Measurements from ENCODE around the gene PGS1.
A peak's percentile ranks its signal among the peaks of the same experiment; 100 is the strongest.

PGS1 gene

DNA sequence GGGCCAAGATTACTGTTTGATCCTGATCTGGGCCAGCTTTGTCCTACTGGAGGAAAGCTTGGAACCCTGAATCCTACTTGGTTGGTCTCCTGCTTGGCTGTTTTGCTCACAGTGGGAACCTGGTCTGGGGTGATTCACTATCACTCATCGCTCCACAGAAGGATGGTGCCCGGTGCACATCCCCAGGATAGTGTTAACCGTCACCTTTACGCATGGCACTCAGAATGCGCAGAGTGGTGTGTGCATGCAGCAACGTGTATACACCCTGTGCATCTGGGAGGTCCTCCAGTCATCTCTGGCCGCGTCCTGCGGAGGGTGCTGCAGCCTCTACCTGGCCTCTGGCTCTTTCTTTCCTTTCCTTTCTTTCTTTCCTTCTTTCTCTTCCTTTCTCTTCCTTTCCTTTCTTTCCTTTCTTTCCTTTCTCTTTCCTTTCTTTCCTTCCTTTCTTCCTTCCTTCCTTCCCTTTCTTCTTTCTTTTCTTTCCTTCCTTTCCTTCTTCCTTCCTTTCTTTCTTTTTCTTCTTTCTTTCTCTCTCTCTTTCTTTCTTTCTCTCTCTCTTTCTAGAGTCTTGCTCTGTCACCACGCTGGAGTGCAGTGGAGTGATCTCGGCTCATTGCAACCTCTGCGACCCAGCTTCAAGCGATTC lies 31.7 kb upstream of the PGS1 start:
- DNase-seq = peak; percentile 22

- no peak for DNase-seq
These were observed 31.0 kb upstream of the PGS1 start for GRCh38 chr17:78347453-78347852.

DNA sequence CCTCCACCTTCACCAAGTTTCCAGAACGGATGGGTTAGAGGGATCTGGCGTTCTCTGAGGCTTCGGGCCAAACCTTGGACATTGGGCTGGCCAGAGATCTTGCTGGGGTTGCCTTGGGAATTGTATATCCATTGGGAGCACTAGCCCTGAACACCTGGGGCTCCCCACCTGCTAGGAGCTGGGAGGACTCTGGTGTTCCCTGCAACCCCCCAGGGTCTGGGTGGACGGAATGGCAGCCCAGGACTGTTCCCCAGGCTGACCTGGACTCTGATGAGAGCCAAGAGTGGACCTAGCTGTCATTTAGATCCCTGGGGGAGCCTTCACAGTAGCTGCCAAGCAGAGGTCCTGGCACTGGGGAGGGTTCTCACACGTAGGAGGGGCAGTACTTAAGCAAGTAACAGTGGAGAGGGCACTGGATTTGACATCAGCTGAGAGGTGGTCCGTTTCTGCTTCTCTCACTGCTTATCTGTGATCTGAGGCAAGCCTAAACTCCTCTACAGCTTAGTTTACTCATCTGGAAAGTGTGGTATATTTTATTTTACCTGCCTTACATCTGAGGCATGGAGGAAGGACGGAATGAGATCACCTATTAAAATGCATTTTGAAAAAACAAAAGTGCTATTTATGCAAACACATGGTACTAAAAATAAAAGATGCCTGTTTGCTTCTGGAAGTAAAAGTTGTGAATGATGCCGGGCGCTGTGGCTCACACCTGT lies 30.2 kb upstream of the PGS1 start:
- DNase-seq = no peak

DNA sequence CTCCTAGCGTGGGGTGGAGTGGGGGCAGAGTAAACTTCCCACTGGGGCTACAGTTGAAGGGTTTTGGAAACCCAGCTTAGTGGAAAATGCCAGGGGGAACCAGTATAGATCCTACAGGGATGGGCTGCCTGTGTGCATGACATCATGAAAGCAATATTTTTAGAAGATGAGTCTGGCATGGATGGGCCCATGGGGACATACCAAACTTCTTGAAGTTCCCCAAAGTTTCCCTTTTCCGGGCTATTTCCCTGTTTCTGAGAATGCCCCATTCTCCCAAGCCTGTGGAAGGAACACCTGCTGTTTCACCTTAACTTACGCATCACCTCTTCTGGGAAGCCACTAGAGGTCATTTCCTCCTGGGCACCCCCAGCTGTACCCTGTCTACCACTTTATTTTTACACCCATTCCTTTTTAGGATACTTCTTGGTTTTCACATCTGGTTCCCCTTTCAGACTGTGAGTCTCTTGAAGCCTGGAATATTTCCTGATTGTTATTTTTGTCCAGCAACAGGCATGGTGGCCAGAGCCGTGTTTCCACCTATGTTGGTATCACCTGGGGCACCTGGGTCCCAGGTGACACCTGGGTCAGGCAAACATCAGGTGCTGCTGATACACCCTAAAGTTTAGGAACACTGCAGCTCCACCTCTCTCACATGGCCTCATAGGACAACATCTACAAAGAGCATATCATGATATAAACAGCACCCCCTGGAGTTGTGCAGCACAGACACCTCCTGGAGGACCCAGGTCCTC lies 28.4 kb upstream of the PGS1 start:
- no peak for DNase-seq

DNA sequence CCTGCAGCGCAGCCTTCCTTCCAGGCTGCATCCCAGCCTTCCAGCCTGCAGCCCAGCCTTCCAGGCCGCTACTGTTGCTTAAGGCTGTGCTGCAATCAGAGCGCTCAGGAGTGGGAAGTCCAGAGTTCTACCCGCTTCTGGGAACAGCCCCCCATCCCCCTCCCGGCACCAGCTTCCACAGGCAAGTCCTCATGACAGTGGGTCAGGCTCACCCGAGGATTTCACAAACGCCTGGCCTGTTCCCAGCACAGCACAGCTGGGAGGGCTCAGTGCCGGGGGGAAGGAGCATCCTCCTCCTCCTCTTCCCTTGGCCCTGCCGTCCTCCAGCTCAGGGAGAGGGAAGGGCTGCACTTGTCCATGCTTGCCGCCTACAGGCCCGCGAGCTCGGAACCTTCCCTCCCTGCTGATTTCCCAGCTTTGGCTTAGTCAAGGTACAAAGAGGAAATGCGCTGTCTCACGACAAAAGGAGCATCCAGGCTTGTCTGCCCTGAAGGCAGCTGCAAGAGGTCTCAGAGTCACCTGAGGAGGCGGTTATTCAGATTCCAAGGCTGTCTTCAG lies 26.9 kb upstream of the PGS1 start:
- peak; percentile 81 for DNase-seq

- DNase-seq = no peak
These were observed 24.6 kb upstream of the PGS1 start for GRCh38 chr17:78353834-78354233.

GRCh38 chr17:78355045-78355641 lies 23.3 kb upstream of the PGS1 start:
- DNase-seq = no peak

DNA sequence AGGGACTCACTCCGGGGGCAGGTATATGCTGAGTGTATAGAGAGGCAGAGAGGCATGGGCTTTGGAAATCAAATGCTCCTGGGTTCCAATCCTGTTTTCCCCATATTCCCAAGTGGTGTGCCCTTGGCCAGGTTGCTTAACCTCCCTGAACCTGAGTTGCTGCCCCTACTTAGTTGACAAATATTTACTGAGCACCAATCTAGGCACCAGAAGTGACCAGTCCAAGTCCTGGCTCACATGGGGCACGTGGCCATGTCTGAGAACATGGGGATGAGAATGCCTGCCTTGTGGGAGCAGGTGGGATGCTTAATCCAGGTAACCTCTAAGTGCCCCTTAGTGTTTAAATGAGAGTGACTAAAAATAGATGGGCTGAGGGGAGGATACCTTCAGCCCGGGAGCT lies 22.7 kb upstream of the PGS1 start:
- no peak for DNase-seq

DNA sequence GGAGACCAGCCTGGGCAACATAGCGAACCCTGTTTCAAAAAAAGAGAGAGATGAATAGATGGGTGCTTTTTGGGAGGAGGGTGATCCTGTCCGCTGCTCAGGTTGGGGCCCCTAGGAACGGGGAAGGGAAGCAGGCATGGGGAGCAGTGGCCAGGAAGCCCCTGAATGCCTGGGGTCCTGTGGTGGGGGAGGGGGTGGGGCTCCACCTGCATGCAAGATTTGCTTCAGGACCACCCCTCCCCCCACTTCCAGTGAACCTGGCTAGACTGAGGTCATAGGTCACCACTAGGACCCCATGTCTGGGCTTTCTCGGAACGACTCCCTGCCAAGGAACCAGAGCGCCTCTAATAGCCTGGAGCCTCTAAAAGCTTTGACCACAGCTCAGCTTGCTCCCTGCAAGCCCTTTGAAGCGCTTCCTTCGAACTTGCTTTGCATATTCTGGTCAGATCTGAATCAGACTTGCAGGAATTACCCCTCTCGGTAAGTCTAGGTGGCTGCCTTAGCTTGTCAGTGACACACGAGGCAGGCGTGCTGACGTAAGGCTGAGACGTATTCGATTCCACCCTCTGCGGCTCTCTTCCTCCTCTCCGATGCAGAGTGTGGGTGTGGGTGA lies 22.2 kb upstream of the PGS1 start:
- peak; percentile 37 for DNase-seq

- peak; percentile 27 for DNase-seq
These were observed 21.3 kb upstream of the PGS1 start for GRCh38 chr17:78357177-78357586.

DNA sequence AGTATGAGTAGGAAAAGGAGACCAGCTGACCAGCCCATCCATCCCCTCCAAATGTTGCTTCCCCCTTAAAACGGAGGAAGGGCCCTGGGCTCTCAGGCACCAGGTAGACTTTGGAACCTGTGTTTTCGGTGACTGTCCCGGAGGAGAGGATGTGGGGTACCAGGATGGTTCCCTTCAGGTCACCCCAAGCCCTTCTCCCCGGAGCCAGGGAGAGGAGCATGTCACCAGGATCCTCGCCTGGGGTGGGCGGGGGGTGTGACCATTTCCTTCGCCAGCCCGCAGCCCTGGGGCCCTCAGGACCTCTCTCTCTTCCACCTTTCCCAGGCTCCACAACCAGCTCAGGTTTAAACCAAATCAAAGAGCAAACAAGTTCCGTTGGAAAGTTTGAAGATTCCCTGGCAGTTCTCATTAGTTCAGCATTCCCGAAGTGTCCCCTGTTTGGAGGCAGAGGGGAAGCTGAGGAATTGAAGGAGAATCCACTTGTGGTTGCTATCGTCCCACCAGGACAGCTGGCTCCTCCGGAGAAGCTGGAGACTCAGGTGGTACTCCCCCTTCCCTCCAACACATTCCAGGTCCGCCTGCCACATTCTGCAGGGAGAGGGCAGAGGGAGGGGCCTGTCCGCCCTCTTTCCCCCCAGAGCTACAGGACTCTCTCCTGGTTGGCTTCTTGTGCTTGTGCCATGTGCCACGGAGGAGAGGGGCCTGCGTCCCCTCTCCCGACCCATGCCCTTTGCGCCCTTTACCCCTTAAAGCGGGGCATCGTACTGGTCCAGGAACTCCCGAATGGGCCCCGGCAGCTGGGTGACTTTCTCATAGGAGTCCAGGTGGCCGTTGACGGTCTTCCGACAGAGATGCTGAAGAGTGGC lies 20.5 kb upstream of the PGS1 start:
- DNase-seq = no peak

- no peak for DNase-seq
These were observed 19.7 kb upstream of the PGS1 start for GRCh38 chr17:78358538-78359320.

DNA sequence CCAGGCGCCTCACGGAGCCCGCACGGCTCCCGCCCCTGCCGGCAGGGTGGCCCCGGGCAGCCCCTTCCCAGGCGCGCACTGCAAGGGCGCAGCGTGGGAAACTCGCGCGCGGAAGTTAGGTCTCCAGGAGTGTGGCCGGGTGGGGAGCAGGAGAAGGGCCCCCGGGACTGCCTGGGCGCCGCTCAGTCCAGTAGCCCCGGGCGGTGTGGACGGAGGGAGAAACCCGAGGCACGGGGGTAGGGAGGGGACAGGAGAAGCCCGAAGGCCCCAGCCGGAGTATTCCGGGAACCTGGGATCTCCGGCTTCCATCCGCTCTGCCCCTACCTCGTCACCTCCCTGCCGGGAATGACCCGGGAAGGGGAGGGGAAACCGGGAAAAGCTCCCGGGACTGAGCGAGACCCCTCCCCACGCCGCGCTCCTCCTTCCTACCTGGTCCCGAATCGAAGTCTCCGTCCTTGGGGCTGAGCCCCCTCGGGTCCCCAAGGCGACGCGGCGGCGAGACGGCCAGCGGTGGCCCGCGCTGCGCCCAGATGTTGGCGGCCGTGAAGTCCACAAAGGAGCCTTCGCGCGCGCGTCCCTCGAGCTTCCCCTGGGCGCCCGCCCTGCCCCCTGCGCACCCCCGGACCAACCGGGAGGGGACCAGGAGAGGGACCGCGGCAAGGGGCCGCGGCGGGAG lies 19.0 kb upstream of the PGS1 start:
- peak; percentile 81 for DNase-seq

GRCh38 chr17:78359997-78360370 lies 18.5 kb upstream of the PGS1 start, which contains the start of gene SOCS3:
TSS of gene SOCS3 (minus strand) at chr17:78360077. CDS start at chr17:78359095, 982 bp downstream.
- DNase-seq = peak; percentile 97

DNA sequence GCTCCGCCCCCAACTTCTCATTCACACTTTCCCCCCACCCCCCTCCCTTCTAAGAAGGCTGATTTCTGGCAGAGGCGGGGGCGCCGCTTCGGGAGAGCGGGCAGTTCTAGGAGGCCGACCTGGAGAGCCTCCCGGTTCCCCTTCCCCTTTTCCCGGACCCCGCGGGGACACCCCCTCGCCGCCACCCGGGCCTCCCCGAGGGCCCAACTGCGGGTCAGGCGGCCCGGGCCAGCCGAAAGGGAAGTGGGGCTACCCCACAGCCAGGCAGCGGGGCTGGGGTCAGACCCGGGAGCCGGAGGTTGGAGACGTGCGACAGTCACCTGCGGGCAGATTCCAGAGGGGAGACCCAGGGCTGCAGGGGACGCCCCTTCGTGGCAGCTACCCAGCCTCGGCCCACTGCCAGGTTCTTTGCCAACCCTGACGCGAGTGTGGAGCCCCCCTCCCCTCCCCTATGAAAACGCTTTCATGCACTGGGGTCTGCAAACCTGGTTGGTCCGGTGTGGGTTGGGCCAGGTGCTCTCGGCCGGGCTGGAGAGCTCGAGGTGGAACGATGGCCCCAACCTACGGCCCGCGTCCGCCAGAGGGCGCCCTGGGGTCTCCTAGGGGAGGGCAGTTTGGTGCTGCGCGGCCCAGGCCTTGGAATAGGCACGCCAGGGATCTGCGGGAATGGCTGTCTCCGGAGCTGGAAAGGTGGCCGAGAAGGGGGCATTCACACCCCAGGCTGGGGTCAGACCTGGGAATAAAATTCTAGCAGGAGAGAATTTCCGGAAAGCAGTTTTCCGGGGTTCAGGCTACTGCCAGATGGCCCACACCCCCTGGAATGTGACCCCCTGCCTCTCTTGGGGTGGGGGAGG lies 17.9 kb upstream of the PGS1 start:
- peak; percentile 84 for DNase-seq

- DNase-seq = no peak
These were observed 17.2 kb upstream of the PGS1 start for GRCh38 chr17:78361225-78361701.

GRCh38 chr17:78362232-78362631 lies 16.2 kb upstream of the PGS1 start:
- no peak for DNase-seq

DNA sequence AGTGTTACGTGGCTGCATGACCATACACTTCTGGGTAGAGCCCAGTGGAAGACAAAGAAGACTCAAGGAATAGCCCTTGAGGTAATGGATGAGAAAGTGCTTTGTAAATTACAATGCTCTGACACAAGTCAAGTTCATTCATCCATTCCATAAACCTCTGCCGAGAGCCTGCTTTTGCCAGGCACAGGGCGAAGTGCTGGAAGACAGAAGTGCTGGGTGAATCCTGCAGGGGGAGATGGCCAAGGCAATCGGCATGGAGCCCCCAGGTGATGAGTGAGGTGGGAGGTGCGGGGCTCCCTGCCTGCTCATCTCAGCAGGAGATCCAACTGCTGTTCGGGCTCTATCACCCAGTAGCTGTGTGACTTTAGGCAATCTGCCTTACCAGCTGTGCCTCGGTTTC lies 15.8 kb upstream of the PGS1 start:
- no peak for DNase-seq

Data from T1000 (cell line).